HCT116 (cell line): Measurements from ENCODE around the gene SERGEF. TPM values are rescaled to one million over a fixed set of nuclear protein-coding genes. Genes with fewer than 3 reads are reported as not detected.

Experiments
- ATAC-seq: fragments of 200-7000 bp; cut with Tn5 transposase; 2 replicates; pipeline ENCODE4 v1.9.1; 2020; ENCODE audit warnings: mild to moderate bottlenecking, moderate library complexity
- BruUV-seq: library from RNA; stranded (reverse); fragments of 400-500 nt; replicated peaks from 2 replicates; lab custom pipeline; 2021; lab: Mats Ljungman, UMichigan
- CTCF ChIA-PET: fragments of 300-600 bp; sonication (Branson Sonifier 250); formaldehyde crosslinking; loops from one replicate; lab custom pipeline; 2021; ENCODE audit warnings: antibody characterized with exemption; lab: Charles Lee
- POLR2A ChIA-PET: fragments of 300-600, 350-600 bp; sonication (Branson Sonifier 250); formaldehyde crosslinking; loops from one replicate; lab custom pipeline; 2021; ENCODE audit warnings: antibody characterized with exemption; lab: Charles Lee
- RAD21 ChIA-PET, 2 experiments: fragments of 300-600 bp; sonication (Branson Sonifier 250); formaldehyde crosslinking; loops; one replicate each; lab custom pipeline; 2023; ENCODE audit warnings: low total read pairs in 2 of 2; ENCODE audit not compliant: uncharacterized antibody in 2 of 2, unreplicated experiment in 2 of 2, low non-redundant PET in 1 of 2; lab: Charles Lee
- DNase-seq: peaks from one replicate; pipeline ENCODE4 v3.0.0-alpha.2; 2010; ENCODE audit warnings: low read depth, low spot score
- H2AFZ ChIP-seq: fragments of 200-600 bp; shearing (Covaris generic), sonication (generic); 2 replicates; pipeline ENCODE4 v1.6.1; 2017; ENCODE audit warnings: low read depth, mixed run types, mixed read lengths, antibody characterized with exemption, low read length; ENCODE audit not compliant: poor library complexity, severe bottlenecking
- H3K27ac ChIP-seq: 2 replicates; pipeline ENCODE4 v1.5.1; 2012; ENCODE audit warnings: low read depth, low read length
- H3K27me3 ChIP-seq: fragments of 200-600 bp; sonication (generic); 2 replicates; pipeline ENCODE4 v1.6.1; 2016; ENCODE audit warnings: mixed run types, low read length, mixed read lengths; ENCODE audit not compliant: insufficient read depth
- H3K36me3 ChIP-seq, 2 experiments: fragments of 200-500 bp in 1 of 2; fragments of 200-600 bp in 1 of 2; sonication (Bioruptor generic) in 1 of 2; sonication (generic) in 1 of 2; 2 replicates each; pipeline versions ENCODE4 v1.5.1 to v1.6.1; 2014 to 2016; ENCODE audit warnings: low read length in 2 of 2, inconsistent platforms in 1 of 2, mixed read lengths in 1 of 2, mixed run types in 1 of 2; ENCODE audit not compliant: insufficient read depth in 2 of 2, control insufficient read depth in 1 of 2
- H3K4me1 ChIP-seq, 2 experiments: fragments of 200-600 bp in 1 of 2; sonication (generic) in 1 of 2; 2 replicates each; pipeline versions ENCODE4 v1.5.1 to v1.6.1; 2012 to 2017; ENCODE audit warnings: low read length in 2 of 2, inconsistent platforms in 1 of 2, mild to moderate bottlenecking in 1 of 2, mixed read lengths in 1 of 2, mixed run types in 1 of 2, moderate library complexity in 1 of 2; ENCODE audit not compliant: insufficient read depth in 2 of 2, control insufficient read depth in 1 of 2
- H3K4me2 ChIP-seq: fragments of 200-600 bp; sonication (generic); 2 replicates; pipeline ENCODE4 v1.6.1; 2017; ENCODE audit warnings: mixed run types, low read length, mixed read lengths
- H3K4me3 ChIP-seq, 2 experiments: fragments of 200-600 bp in 1 of 2; sonication (generic) in 1 of 2; replicated peaks in 1 of 2; 2 replicates each; pipeline ENCODE4 v1.5.1; 2011 to 2016; ENCODE audit warnings: low read length in 2 of 2, control low read depth in 1 of 2, low read depth in 1 of 2, mild to moderate bottlenecking in 1 of 2, mixed read lengths in 1 of 2, mixed run types in 1 of 2
- H3K79me2 ChIP-seq: fragments of 200-600 bp; sonication (generic); 2 replicates; pipeline ENCODE4 v1.6.1; 2017; ENCODE audit warnings: mild to moderate bottlenecking, mixed run types, low read length, moderate library complexity, mixed read lengths; ENCODE audit not compliant: insufficient read depth
- H3K9ac ChIP-seq: fragments of 200-600 bp; sonication (generic); 2 replicates; pipeline ENCODE4 v1.6.1; 2016; ENCODE audit warnings: low read length, mixed read lengths
- H3K9me2 ChIP-seq: fragments of 200-600 bp; sonication (generic), shearing (Covaris generic); 2 replicates; pipeline ENCODE4 v1.6.1; 2017; ENCODE audit warnings: mixed run types, mild to moderate bottlenecking, moderate library complexity; ENCODE audit not compliant: insufficient read depth
- H3K9me3 ChIP-seq, 2 experiments: fragments of 200-500 bp in 1 of 2; fragments of 200-600 bp in 1 of 2; sonication (Bioruptor generic) in 1 of 2; sonication (generic) in 1 of 2; 2 replicates each; pipeline ENCODE4 v1.6.1; 2014 to 2017; ENCODE audit warnings: low read length in 2 of 2, mixed read lengths in 2 of 2, inconsistent platforms in 1 of 2, low read depth in 1 of 2, mild to moderate bottlenecking in 1 of 2, mixed run types in 1 of 2, moderate library complexity in 1 of 2; ENCODE audit not compliant: control insufficient read depth in 1 of 2, insufficient read depth in 1 of 2
- H4K20me1 ChIP-seq: fragments of 200-600 bp; sonication (generic), shearing (Covaris generic); 2 replicates; pipeline ENCODE4 v1.6.1; 2017; ENCODE audit warnings: mixed run types, mild to moderate bottlenecking, moderate library complexity; ENCODE audit not compliant: insufficient read depth
- ATF3 ChIP-seq: IDR thresholded peaks from 2 replicates; pipeline ENCODE4 v1.6.1; 2012
- CBX3 ChIP-seq: IDR thresholded peaks from 2 replicates; pipeline ENCODE4 v1.6.1; 2012; ENCODE audit warnings: low read depth
- EGR1 ChIP-seq: IDR thresholded peaks from 2 replicates; pipeline ENCODE4 v1.6.1; 2012; ENCODE audit warnings: low read depth
- EZH2 ChIP-seq: fragments of 200-600 bp; sonication (generic); IDR thresholded peaks from 2 replicates; pipeline ENCODE4 v1.6.1; 2017; ENCODE audit warnings: antibody characterized with exemption, mixed run types
- FOSL1 ChIP-seq: IDR thresholded peaks from 2 replicates; pipeline ENCODE4 v1.6.1; 2012; ENCODE audit warnings: low read depth
- JUND ChIP-seq: IDR thresholded peaks from 2 replicates; pipeline ENCODE4 v1.6.1; 2012
- MAX ChIP-seq: IDR thresholded peaks from 2 replicates; pipeline ENCODE4 v1.6.1; 2012
- POLR2AphosphoS5 ChIP-seq: IDR thresholded peaks from 2 replicates; pipeline ENCODE4 v1.6.1; 2011; ENCODE audit warnings: mild to moderate bottlenecking, low read depth, low read length, moderate library complexity
- REST ChIP-seq: IDR thresholded peaks from 2 replicates; pipeline ENCODE4 v1.6.1; 2012; ENCODE audit warnings: low read depth
- SP1 ChIP-seq: IDR thresholded peaks from 2 replicates; pipeline ENCODE4 v1.6.1; 2012; ENCODE audit warnings: low read depth
- SRF ChIP-seq: IDR thresholded peaks from 2 replicates; pipeline ENCODE4 v1.6.1; 2012; ENCODE audit warnings: low read depth
- YY1 ChIP-seq: IDR thresholded peaks from 2 replicates; pipeline ENCODE4 v1.6.1; 2011; ENCODE audit warnings: low read length, low read depth, moderate library complexity, mild to moderate bottlenecking; ENCODE audit not compliant: insufficient replicate concordance; ENCODE audit errors: extremely low read depth
- ZNF274 ChIP-seq: fragments of 200-500 bp; sonication (Bioruptor generic); IDR thresholded peaks from 2 replicates; pipeline ENCODE4 v1.6.1; 2014; ENCODE audit warnings: mild to moderate bottlenecking, low read depth, low read length, inconsistent platforms
- intact Hi-C: fragments of 100-400 bp; cut with micrococcal nuclease; formaldehyde crosslinking; loops from 2 replicates; pipeline ENCODE4 v1.10.0; 2022
- total RNA-seq: library from RNA; stranded (reverse); gene quantifications from one replicate; pipeline ENCODE4 v1.2.1, GENCODE V29; 2021; ENCODE audit not compliant: unreplicated experiment

Gene SERGEF
- total RNA-seq, 1 experiment from 2014 or later: 32.8 TPM

- TF ChIP-seq REST: no peak
- TF ChIP-seq JUND: no peak
- TF ChIP-seq CBX3: no peak
- no peak for TF ChIP-seq MAX
- TF ChIP-seq SRF: no peak
- TF ChIP-seq POLR2AphosphoS5: no peak
- TF ChIP-seq, all 23 proteins: peak for 0
These were observed 271.4 kb downstream of the SERGEF start (continued) for GRCh38 chr11:17741487-17741886.

- no peaks in the 10 kb centered on the region for H3K27me3 ChIP-seq
- CTCF ChIA-PET: interaction anchor here (0.9 kb wide), 1 partner anchor 10 kb away, joined by 5 read pairs; no protein-coding TSS in a partner anchor
These were observed 272.1 kb downstream of the SERGEF start for GRCh38 chr11:17740649-17741235.

More at GRCh38 chr11:17740649-17741235, 272.1 kb downstream of the SERGEF start:
- H3K4me1 ChIP-seq: 0 out of 4 replicates have a peak, but pooled peaks cover 0 to 5% of the 10 kb centered on the region in 2 experiments
- DNase-seq (no peak), ATAC-seq (no peak)
- no peaks in the 10 kb centered on the region for H3K79me2 ChIP-seq
- no TSS peak for BruUV-seq
- POLR2A ChIA-PET: no interaction called here
- no peak overlapping the region for H3K4me3 ChIP-seq
- RAD21 ChIA-PET: no interaction called here
- H3K9me2 ChIP-seq: no peaks in the 10 kb centered on the region
- H3K27ac ChIP-seq: no peak overlapping the region
- H3K9ac ChIP-seq: no peak overlapping the region
- intact Hi-C loops: no loop called here
- H2AFZ ChIP-seq: no peak overlapping the region
- no peaks in the 10 kb centered on the region for H4K20me1 ChIP-seq
- no peaks in the 10 kb centered on the region for H3K9me3 ChIP-seq
- H3K4me2 ChIP-seq: no peak overlapping the region
- H3K36me3 ChIP-seq: no peaks in the 10 kb centered on the region
- TF ChIP-seq SP1 (no peak), EZH2 (no peak), SRF (no peak), EGR1 (no peak), FOSL1 (no peak), YY1 (no peak), ZNF274 (no peak), ATF3 (no peak)
